H9 (cell line): Measurements from ENCODE around the gene ZDHHC3. TPM values are rescaled to one million over a fixed set of nuclear protein-coding genes. Genes with fewer than 3 reads are reported as not detected.

ENCODE experiments used
- DNase-seq: peaks from one replicate; pipeline ENCODE4 v3.0.0-alpha.2; 2017
- H2AFZ ChIP-seq: one replicate; pipeline ENCODE4 v1.6.1; 2013; ENCODE audit warnings: mild to moderate bottlenecking, low read length, control low read depth, moderate library complexity
- H2AK5ac ChIP-seq: 2 replicates; pipeline ENCODE4 v1.6.1; 2013; ENCODE audit warnings: low read length, control low read depth, mixed read lengths; ENCODE audit not compliant: insufficient read length
- H2BK120ac ChIP-seq: one replicate; pipeline ENCODE4 v1.6.1; 2013; ENCODE audit warnings: low read depth, mild to moderate bottlenecking, low read length, control low read depth, inconsistent platforms; ENCODE audit not compliant: poor library complexity, severe bottlenecking
- H2BK12ac ChIP-seq: 2 replicates; pipeline ENCODE4 v1.6.1; 2013; ENCODE audit warnings: low read length, control low read depth, mixed read lengths, low read depth; ENCODE audit not compliant: insufficient read length
- H2BK15ac ChIP-seq: 2 replicates; pipeline ENCODE4 v1.6.1; 2013; ENCODE audit warnings: low read depth, low read length, control low read depth
- H2BK20ac ChIP-seq: one replicate; pipeline ENCODE4 v1.6.1; 2013; ENCODE audit warnings: low read depth, mild to moderate bottlenecking, low read length, control low read depth, inconsistent platforms; ENCODE audit not compliant: poor library complexity, severe bottlenecking
- H2BK5ac ChIP-seq: 2 replicates; pipeline ENCODE4 v1.6.1; 2013; ENCODE audit warnings: low read length, control low read depth, mixed read lengths; ENCODE audit not compliant: insufficient read length
- H3K14ac ChIP-seq: 2 replicates; pipeline ENCODE4 v1.6.1; 2013; ENCODE audit warnings: low read length, control low read depth; ENCODE audit not compliant: insufficient read depth
- H3K18ac ChIP-seq: 2 replicates; pipeline ENCODE4 v1.6.1; 2013; ENCODE audit warnings: low read depth, mild to moderate bottlenecking, mixed read lengths, low read length, control low read depth; ENCODE audit not compliant: insufficient read length
- H3K23ac ChIP-seq: 2 replicates; pipeline ENCODE4 v1.6.1; 2013; ENCODE audit warnings: low read length, control low read depth, mixed read lengths, low read depth; ENCODE audit not compliant: insufficient read length
- H3K23me2 ChIP-seq: 2 replicates; pipeline ENCODE4 v1.6.1; 2013; ENCODE audit warnings: low read depth, mild to moderate bottlenecking, mixed read lengths, low read length, control low read depth; ENCODE audit not compliant: insufficient read length, poor library complexity, severe bottlenecking
- H3K27ac ChIP-seq: 2 replicates; pipeline ENCODE4 v1.5.1; 2013; ENCODE audit warnings: low read length, control low read depth, mixed read lengths, low read depth; ENCODE audit not compliant: insufficient read length
- H3K27me3 ChIP-seq: 2 replicates; pipeline ENCODE4 v1.6.1; 2013; ENCODE audit warnings: low read length, control low read depth, inconsistent platforms; ENCODE audit not compliant: insufficient read depth
- H3K4ac ChIP-seq: 2 replicates; pipeline ENCODE4 v1.6.1; 2013; ENCODE audit warnings: low read depth, mild to moderate bottlenecking, control low read depth, inconsistent platforms, low read length, moderate library complexity
- H3K4me1 ChIP-seq: 2 replicates; pipeline ENCODE4 v1.6.1; 2013; ENCODE audit warnings: low read length, control low read depth, inconsistent platforms; ENCODE audit not compliant: insufficient read depth
- H3K4me2 ChIP-seq: 2 replicates; pipeline ENCODE4 v1.6.1; 2013; ENCODE audit warnings: low read length, control low read depth, mixed read lengths; ENCODE audit not compliant: insufficient read length, insufficient read depth
- H3K56ac ChIP-seq: 2 replicates; pipeline ENCODE4 v1.6.1; 2013; ENCODE audit warnings: low read depth, mild to moderate bottlenecking, mixed read lengths, low read length, control low read depth; ENCODE audit not compliant: insufficient read length
- H3K79me1 ChIP-seq: 2 replicates; pipeline ENCODE4 v1.6.1; 2013; ENCODE audit warnings: low read depth, mild to moderate bottlenecking, moderate library complexity, low read length, control low read depth, inconsistent platforms; ENCODE audit not compliant: insufficient read depth, poor library complexity, severe bottlenecking
- H3K79me2 ChIP-seq: 2 replicates; pipeline ENCODE4 v1.6.1; 2013; ENCODE audit warnings: low read length, control low read depth, inconsistent platforms; ENCODE audit not compliant: insufficient read depth
- H3K9ac ChIP-seq: 2 replicates; pipeline ENCODE4 v1.6.1; 2013; ENCODE audit warnings: low read length, control low read depth, mixed read lengths; ENCODE audit not compliant: insufficient read length; ENCODE audit errors: extremely low read depth
- H3K9me3 ChIP-seq: one replicate; pipeline ENCODE4 v1.6.1; 2013; ENCODE audit warnings: low read depth, low read length, inconsistent platforms; ENCODE audit not compliant: control insufficient read depth
- H3T11ph ChIP-seq: one replicate; pipeline ENCODE4 v1.6.1; 2013; ENCODE audit warnings: mild to moderate bottlenecking, low read length, control low read depth, inconsistent platforms
- H4K20me1 ChIP-seq: one replicate; pipeline ENCODE4 v1.6.1; 2013; ENCODE audit not compliant: control insufficient read depth, insufficient read length, insufficient read depth
- H4K5ac ChIP-seq: 2 replicates; pipeline ENCODE4 v1.6.1; 2013; ENCODE audit warnings: low read depth, mild to moderate bottlenecking, mixed read lengths, low read length, control low read depth; ENCODE audit not compliant: insufficient read length
- H4K8ac ChIP-seq: replicated peaks from 2 replicates; pipeline ENCODE4 v1.6.1; 2013; ENCODE audit warnings: low read length, control low read depth, mixed read lengths, low read depth; ENCODE audit not compliant: insufficient read length
- H4K91ac ChIP-seq: 2 replicates; pipeline ENCODE4 v1.6.1; 2013; ENCODE audit warnings: low read depth, mild to moderate bottlenecking, moderate library complexity, mixed read lengths, low read length, control low read depth; ENCODE audit not compliant: insufficient read length
- H3K27ac Mint-ChIP-seq, 3 experiments: 2 replicates in 2 of 3; 3 replicates in 1 of 3; pipeline ENCODE4 v1.8.0; 2020 to 2021; ENCODE audit warnings: mixed read lengths in 3 of 3, mild to moderate bottlenecking in 1 of 3, moderate library complexity in 1 of 3
- H3K27me3 Mint-ChIP-seq: 2 replicates; pipeline ENCODE4 v1.8.0; 2021; ENCODE audit warnings: low read depth, mild to moderate bottlenecking, moderate library complexity, mixed read lengths
- H3K36me3 Mint-ChIP-seq, 3 experiments: 2 replicates in 2 of 3; 3 replicates in 1 of 3; pipeline ENCODE4 v1.8.0; 2020 to 2021; ENCODE audit warnings: low read depth in 3 of 3, mixed read lengths in 3 of 3; ENCODE audit not compliant: insufficient read depth in 1 of 3
- H3K4me1 Mint-ChIP-seq, 2 experiments: 2 replicates each; pipeline ENCODE4 v1.8.0; 2020; ENCODE audit warnings: mixed read lengths in 2 of 2
- H3K4me3 Mint-ChIP-seq, 2 experiments: 2 replicates in 1 of 2; 3 replicates in 1 of 2; pipeline ENCODE4 v1.8.0; 2020 to 2021; ENCODE audit warnings: mild to moderate bottlenecking in 2 of 2, mixed read lengths in 2 of 2, moderate library complexity in 1 of 2
- H3K9me3 Mint-ChIP-seq, 2 experiments: 2 replicates in 1 of 2; 3 replicates in 1 of 2; pipeline ENCODE4 v1.8.0; 2020; ENCODE audit warnings: mild to moderate bottlenecking in 2 of 2, mixed read lengths in 2 of 2, moderate library complexity in 1 of 2
- CTCF ChIP-seq: fragments of 200-600 bp; sonication (generic); conservative IDR thresholded peaks from 3 replicates; pipeline ENCODE4 v1.8.0; 2021; ENCODE audit warnings: antibody characterized with exemption, mild to moderate bottlenecking
- total RNA-seq: library from RNA; stranded (reverse); gene quantifications from 2 replicates; pipeline ENCODE4 v1.2.1, GENCODE V29; 2021

ZDHHC3 gene
- total RNA-seq, 1 experiment from 2014 or later, result 71.3 TPM

GRCh38 chr3:45003406-45003805 lies 27.4 kb upstream of the ZDHHC3 start:
- H3K27me3 Mint-ChIP-seq, result no peaks in the 10 kb centered on the region
- Histone ChIP-seq H3K4me1 (no peaks in the 10 kb centered on the region), H3K4me2 (no peak overlapping the region), H3K27ac (no peak overlapping the region), H2BK120ac (no peak overlapping the region), H4K8ac (no peak overlapping the region), H4K20me1 (no peaks in the 10 kb centered on the region), H2BK12ac (no peak overlapping the region), H3K56ac (no peak overlapping the region), H3K23ac (no peak overlapping the region), H2AK5ac (no peak overlapping the region), H3T11ph (no peak overlapping the region), H3K9me3 (peaks cover 5% of the 10 kb centered on the region), H3K14ac (no peak overlapping the region), H3K79me1 (no peaks in the 10 kb centered on the region), H3K79me2 (no peaks in the 10 kb centered on the region), H3K9ac (no peak overlapping the region), H3K18ac (no peak overlapping the region), H2AFZ (no peak overlapping the region), H3K23me2 (no peaks in the 10 kb centered on the region), H2BK15ac (no peak overlapping the region), H2BK20ac (no peak overlapping the region), H3K4ac (no peak overlapping the region), H4K5ac (no peak overlapping the region), H3K27me3 (no peaks in the 10 kb centered on the region), H4K91ac (no peak overlapping the region), H2BK5ac (no peak overlapping the region)
- H3K27ac Mint-ChIP-seq, result no peak overlapping the region
- TF ChIP-seq CTCF, result no peak
- no peak for DNase-seq
- H3K4me3 Mint-ChIP-seq, result no peak overlapping the region
- H3K9me3 Mint-ChIP-seq, result peaks cover 18 to 21% of the 10 kb centered on the region in 2 experiments
- H3K36me3 Mint-ChIP-seq, result peaks cover 62 to 87% (median 85%) of the 10 kb centered on the region in 3 experiments
- no peaks in the 10 kb centered on the region for H3K4me1 Mint-ChIP-seq
